ENCODE measurements around the gene SLC22A23. TPM values are rescaled to one million over a fixed set of nuclear protein-coding genes. Genes with fewer than 3 reads are reported as not detected.

The SLC22A23 gene
- total and polyA plus RNA-seq, 2 experiments from 2014 or later, result 15.7 to 24.9 TPM

DNA sequence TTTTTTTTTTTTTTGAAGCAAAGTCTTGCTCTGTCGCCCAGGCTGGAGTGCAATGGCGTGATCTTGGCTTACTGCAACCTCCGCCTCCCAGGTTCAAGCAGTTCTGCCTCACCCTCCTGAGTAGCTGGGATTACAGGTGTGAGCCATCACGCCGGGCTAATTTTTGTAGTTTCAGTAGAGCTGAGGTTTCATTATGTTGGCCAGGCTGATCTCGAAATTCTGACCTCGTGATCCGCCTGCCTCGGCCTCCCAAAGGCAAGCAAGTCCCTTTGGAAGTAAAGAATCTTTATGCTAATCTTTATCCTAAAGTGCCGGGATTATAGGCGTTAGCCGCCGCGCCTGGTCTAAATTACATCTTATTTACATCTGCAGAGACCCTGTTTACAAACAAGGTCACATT, 196.6 kb downstream of the SLC22A23 start:
- H3K27ac ChIP-seq, result no peak overlapping the region
- no peaks in the 10 kb centered on the region for H3K9me3 ChIP-seq (ENCODE audit: low read depth)
- peaks cover 5% of the 10 kb centered on the region for H3K36me3 ChIP-seq
- H3K4me3 ChIP-seq, result no peak overlapping the region
- TF ChIP-seq, protein P1, sequence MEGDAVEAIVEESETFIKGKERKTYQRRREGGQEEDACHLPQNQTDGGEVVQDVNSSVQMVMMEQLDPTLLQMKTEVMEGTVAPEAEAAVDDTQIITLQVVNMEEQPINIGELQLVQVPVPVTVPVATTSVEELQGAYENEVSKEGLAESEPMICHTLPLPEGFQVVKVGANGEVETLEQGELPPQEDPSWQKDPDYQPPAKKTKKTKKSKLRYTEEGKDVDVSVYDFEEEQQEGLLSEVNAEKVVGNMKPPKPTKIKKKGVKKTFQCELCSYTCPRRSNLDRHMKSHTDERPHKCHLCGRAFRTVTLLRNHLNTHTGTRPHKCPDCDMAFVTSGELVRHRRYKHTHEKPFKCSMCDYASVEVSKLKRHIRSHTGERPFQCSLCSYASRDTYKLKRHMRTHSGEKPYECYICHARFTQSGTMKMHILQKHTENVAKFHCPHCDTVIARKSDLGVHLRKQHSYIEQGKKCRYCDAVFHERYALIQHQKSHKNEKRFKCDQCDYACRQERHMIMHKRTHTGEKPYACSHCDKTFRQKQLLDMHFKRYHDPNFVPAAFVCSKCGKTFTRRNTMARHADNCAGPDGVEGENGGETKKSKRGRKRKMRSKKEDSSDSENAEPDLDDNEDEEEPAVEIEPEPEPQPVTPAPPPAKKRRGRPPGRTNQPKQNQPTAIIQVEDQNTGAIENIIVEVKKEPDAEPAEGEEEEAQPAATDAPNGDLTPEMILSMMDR (IDR thresholded peaks at IDR 0.05; ENCODE audit: low read depth, low read length), result no peak
- peaks cover 4% of the 10 kb centered on the region for H3K4me1 ChIP-seq (ENCODE audit: low read depth)
- DNase-seq (ENCODE audit: low read depth in 1 of 2, low spot score in 1 of 2), result no peak
- no peaks in the 10 kb centered on the region for H3K27me3 ChIP-seq

DNA sequence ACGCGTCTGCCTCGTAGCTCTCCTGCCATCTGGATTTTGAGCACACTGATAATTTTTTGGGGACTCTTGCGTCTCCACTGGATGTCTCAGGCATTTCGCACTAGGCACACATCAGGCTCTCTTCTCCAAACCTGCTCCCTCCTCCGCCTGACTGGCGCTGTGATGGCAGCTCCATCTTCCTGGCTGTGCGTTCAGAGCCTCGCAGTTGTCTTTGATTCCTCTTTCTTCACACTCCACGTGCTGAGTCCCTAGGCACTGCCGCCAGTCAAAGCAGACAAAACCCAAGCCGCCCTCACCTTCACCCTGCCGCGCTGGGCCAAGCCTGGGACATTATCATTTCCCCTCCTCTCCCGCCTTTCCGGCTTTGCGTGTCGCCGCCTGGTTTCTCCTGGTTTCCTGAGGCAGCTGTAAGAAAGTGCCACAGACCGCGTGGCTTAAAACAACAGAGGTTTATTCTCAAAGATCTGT, 197.3 kb downstream of the SLC22A23 start:
- H3K27ac ChIP-seq, result no peak overlapping the region

DNA sequence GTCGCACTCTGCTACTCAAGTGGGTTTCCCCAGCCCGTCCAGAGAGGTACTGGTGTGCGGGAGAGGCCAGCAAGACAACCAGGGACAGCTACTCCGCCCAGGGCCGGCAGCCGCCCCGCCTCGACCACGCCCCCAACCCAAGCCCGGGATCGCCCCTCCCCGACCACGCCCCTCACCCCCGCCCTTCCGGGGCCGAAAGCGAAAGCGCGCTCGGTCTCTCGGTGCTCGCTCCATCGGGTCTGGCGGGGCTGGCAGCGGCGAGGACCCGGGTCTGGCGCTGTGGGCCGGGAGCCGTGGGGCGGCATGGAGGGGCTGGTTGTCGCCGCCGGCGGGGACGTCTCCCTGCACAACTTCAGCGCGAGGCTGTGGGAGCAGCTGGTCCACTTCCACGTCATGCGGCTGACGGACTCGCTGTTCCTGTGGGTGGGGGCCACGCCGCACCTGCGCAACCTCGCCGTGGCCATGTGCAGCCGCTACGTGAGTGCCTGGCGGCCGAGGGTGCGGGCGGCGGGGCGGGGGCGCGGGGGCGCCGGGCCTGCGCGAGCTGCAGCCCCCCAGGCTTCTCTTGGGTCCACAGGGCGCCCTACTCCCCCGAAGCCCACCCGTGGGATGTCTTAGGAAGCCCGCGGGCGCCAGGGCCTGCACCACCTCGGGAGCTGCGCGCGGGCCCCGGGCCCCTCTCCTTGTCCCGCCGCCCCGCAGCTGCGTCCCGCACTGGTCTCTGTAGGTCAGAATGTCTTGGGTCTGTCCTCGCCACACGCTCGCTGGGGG, 197.9 kb downstream of the SLC22A23 start, which contains the start of gene PSMG4:
PSMG4 (plus strand) TSS at position 228 of the 771 bp plus-strand sequence; CDS start at position 304, 76 bp downstream.
- H3K4me1 ChIP-seq (ENCODE audit: low read depth), result peaks cover 4% of the 10 kb centered on the region
- TF ChIP-seq, protein P1 (IDR thresholded peaks at IDR 0.05; ENCODE audit: low read depth, low read length), result no peak
- H3K27me3 ChIP-seq, result no peaks in the 10 kb centered on the region
- H3K9me3 ChIP-seq (ENCODE audit: low read depth), result no peaks in the 10 kb centered on the region
- DNase-seq (ENCODE audit: low read depth in 1 of 2, low spot score in 1 of 2), result peak; percentile 92 to 95
- peaks cover 4% of the 10 kb centered on the region for H3K36me3 ChIP-seq
- H3K27ac ChIP-seq, result peak within 1 kb of the TSS; percentile 6
- H3K4me3 ChIP-seq, result peak within 1 kb of the TSS; percentile 94

More for the DNA sequence above, 197.3 kb downstream of the SLC22A23 start:
- Histone ChIP-seq H3K9me3 (ENCODE audit: low read depth) (no peaks in the 10 kb centered on the region), H3K4me1 (ENCODE audit: low read depth) (peaks cover 4% of the 10 kb centered on the region), H3K36me3 (peaks cover 5% of the 10 kb centered on the region), H3K4me3 (peak overlapping the region; percentile 94), H3K27me3 (no peaks in the 10 kb centered on the region)
- DNase-seq (ENCODE audit: low read depth in 1 of 2, low spot score in 1 of 2), result peak; percentile 31 to 45
- TF ChIP-seq, protein P1 (IDR thresholded peaks at IDR 0.05; ENCODE audit: low read depth, low read length), result no peak

DNA sequence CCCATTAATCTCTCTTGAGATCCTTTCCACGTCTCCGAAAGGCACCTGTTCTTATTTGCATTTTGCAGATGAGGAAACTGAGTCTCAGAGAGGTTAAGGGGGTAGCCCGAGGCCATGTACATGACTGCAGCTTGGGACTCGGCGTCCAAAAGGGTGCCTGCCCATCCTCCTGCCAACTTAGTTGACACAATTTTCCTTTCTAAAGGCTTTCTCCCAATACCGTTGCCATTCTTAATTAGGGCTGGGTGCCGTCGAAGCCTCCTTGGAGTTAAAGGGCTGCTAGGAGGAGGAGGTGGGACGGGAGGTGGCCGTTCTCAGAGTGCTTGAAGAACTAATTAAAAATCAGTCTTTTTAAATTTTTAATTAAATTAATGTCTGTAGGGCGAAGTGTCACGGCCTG, 198.6 kb downstream of the SLC22A23 start:
- peaks cover 4% of the 10 kb centered on the region for H3K4me1 ChIP-seq (ENCODE audit: low read depth)
- H3K4me3 ChIP-seq, result no peak overlapping the region
- no peak overlapping the region for H3K27ac ChIP-seq
- no peaks in the 10 kb centered on the region for H3K36me3 ChIP-seq
- TF ChIP-seq, protein P1 (IDR thresholded peaks at IDR 0.05; ENCODE audit: low read depth, low read length), result no peak
- no peaks in the 10 kb centered on the region for H3K9me3 ChIP-seq (ENCODE audit: low read depth)
- H3K27me3 ChIP-seq, result no peaks in the 10 kb centered on the region
- DNase-seq (ENCODE audit: low read depth in 1 of 2, low spot score in 1 of 2), result no peak

DNA sequence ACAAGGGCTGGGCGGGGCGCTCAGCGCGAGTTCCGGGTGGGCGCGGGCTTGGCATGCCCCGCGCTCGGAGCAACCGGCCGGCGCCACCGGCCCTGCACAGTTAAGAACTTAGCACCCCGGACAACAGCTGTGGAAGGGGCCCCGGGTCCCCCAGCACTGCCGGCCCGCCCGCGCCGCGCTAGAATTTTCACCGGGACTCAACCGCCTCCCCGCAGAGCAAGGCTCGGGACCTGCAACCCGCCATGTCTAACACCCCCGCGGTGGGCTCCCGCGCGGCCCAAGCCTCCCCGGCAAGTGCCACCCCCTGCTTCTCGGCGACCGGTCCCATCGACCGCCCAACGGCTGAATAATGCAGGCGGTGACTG, 203.3 kb downstream of the SLC22A23 start:
- DNase-seq (ENCODE audit: low read depth in 1 of 2, low spot score in 1 of 2), result no peak
- H3K36me3 ChIP-seq, result no peaks in the 10 kb centered on the region
- no peaks in the 10 kb centered on the region for H3K4me1 ChIP-seq (ENCODE audit: low read depth)
- H3K9me3 ChIP-seq (ENCODE audit: low read depth), result no peaks in the 10 kb centered on the region
- H3K4me3 ChIP-seq, result no peak overlapping the region
- H3K27me3 ChIP-seq, result peaks cover 5% of the 10 kb centered on the region
- TF ChIP-seq, protein P1 (IDR thresholded peaks at IDR 0.05; ENCODE audit: low read depth, low read length), result no peak
- H3K27ac ChIP-seq, result no peak overlapping the region

Data from cardiac muscle cell (in vitro differentiated cells and primary cell).